Keratinocyte (primary cell): ENCODE measurements around the gene RPS6KL1.

Source experiments
- EZH2 ChIP-seq: IDR thresholded peaks from one replicate; pipeline ENCODE4 v1.6.1; 2012; ENCODE audit warnings: inconsistent platforms, mild to moderate bottlenecking, low read length, moderate library complexity
- TF ChIP-seq, protein P1 (sequence below), 3 experiments: IDR thresholded peaks in 1 of 3; conservative IDR thresholded peaks in 1 of 3; optimal IDR thresholded peaks in 1 of 3; 2 replicates in 2 of 3; 3 replicates in 1 of 3; pipeline versions ENCODE3 to v1.5.1; 2011; ENCODE audit warnings: low read length in 3 of 3, mild to moderate bottlenecking in 3 of 3, moderate library complexity in 2 of 3, control low read depth in 1 of 3, inconsistent platforms in 1 of 3; ENCODE audit not compliant: insufficient read depth in 2 of 3; ENCODE audit errors: extremely low read depth in 1 of 3

GRCh38 chr14:74951443-74952179 lies 28.6 kb upstream of the RPS6KL1 start:
- TF ChIP-seq, protein P1, sequence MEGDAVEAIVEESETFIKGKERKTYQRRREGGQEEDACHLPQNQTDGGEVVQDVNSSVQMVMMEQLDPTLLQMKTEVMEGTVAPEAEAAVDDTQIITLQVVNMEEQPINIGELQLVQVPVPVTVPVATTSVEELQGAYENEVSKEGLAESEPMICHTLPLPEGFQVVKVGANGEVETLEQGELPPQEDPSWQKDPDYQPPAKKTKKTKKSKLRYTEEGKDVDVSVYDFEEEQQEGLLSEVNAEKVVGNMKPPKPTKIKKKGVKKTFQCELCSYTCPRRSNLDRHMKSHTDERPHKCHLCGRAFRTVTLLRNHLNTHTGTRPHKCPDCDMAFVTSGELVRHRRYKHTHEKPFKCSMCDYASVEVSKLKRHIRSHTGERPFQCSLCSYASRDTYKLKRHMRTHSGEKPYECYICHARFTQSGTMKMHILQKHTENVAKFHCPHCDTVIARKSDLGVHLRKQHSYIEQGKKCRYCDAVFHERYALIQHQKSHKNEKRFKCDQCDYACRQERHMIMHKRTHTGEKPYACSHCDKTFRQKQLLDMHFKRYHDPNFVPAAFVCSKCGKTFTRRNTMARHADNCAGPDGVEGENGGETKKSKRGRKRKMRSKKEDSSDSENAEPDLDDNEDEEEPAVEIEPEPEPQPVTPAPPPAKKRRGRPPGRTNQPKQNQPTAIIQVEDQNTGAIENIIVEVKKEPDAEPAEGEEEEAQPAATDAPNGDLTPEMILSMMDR (optimal IDR thresholded peaks at IDR 0.05 in 1 of 3, IDR thresholded peaks at IDR 0.05 in 1 of 3, conservative IDR thresholded peaks at IDR 0.05 in 1 of 3; ENCODE audit: extremely low read depth in 1 of 3, insufficient read depth in 2 of 3, low read length in 3 of 3), result no peak
- no peak for TF ChIP-seq EZH2
